Measurements from ENCODE around the gene SAXO1.
"Not testable (repeated sequence)": the region's sequence is repeated elsewhere in the genome, so short reads cannot be mapped to it uniquely, and the experiment has no call there.

Gene SAXO1, protein sequence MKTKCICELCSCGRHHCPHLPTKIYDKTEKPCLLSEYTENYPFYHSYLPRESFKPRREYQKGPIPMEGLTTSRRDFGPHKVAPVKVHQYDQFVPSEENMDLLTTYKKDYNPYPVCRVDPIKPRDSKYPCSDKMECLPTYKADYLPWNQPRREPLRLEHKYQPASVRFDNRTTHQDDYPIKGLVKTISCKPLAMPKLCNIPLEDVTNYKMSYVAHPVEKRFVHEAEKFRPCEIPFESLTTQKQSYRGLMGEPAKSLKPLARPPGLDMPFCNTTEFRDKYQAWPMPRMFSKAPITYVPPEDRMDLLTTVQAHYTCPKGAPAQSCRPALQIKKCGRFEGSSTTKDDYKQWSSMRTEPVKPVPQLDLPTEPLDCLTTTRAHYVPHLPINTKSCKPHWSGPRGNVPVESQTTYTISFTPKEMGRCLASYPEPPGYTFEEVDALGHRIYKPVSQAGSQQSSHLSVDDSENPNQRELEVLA

DNA sequence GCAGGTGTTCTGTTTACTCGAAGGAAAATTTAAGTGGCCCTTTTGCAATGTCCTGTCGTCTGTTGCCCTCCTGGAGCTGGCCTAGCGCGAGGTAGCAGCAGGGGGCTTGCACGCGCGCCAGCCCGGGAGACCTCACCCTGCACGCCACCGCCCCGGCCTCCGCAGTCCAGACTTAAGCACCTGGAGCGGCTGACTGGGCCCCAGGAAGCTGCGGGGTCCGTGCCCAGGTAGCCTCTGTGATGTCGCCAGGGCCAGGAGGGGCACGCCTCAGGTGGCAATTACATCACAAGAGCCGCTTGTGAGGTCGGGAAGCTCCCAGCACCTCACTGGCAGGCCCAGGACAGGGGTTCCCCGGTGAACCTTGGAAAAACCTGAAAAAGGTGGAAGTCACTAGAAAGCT is at the start of gene SAXO1:
Gene SAXO1, minus strand, starts transcription at position 195 of the 400 bp plus-strand sequence. CDS start 301 bp downstream, outside the sequence.
- no peak for DNase-seq

DNA sequence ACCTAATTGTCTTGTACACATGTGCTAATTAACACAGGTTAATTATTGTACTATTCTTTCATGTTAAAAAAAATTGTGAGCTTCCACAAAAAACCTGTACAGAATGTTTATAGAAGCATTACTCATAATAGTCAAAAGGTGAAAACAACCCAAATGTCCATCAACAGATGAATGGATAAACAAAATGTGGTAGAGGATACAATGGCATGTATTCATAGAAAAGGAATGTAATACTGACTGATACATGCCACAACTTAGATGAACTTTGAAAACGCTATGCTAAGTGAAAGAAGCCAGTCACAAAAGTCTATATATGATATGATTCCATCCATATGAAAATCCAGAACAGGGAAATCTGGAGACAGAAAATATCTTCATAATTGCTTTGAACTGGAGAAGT is 41.8 kb upstream of the SAXO1 start:
- no peak for DNase-seq

DNA sequence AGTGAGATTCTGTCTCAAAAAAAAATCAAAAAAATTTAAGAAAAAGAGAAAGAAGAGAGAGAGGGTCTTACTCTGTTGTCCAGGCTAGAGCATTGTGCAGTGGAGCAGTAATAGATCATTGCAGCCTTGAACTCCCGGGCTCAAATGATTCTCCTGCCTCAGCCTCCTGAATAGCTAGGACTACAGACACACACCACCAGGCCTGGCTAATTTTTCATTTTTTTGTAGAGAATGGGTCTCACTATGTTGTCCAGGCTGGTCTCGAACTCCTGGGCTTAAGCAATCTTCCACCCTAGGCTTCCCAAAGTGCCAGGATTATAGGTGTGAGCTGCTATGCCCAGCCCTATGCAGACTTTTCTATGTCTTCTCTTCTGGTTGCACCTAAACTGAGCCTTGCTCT is 41.2 kb upstream of the SAXO1 start:
- no peak for DNase-seq

DNA sequence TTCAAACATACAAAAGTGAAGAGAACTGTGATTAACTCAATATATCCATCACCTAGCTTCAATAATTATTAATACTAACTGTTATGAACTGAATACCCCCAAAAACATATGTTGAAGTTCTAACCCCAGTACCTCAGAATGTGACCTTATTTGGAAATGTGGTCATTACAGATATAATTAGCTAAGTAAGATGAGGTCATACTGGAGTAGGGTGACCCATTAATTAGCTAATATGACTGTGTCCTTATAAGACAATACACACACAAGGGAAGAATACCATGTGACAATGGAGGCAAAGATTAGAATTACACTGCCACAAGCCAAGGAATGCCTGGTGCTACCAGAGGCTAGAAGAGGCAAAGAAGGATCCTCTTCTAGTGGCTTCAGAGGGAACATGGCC is 24.0 kb upstream of the SAXO1 start:
- DNase-seq = no peak

DNA sequence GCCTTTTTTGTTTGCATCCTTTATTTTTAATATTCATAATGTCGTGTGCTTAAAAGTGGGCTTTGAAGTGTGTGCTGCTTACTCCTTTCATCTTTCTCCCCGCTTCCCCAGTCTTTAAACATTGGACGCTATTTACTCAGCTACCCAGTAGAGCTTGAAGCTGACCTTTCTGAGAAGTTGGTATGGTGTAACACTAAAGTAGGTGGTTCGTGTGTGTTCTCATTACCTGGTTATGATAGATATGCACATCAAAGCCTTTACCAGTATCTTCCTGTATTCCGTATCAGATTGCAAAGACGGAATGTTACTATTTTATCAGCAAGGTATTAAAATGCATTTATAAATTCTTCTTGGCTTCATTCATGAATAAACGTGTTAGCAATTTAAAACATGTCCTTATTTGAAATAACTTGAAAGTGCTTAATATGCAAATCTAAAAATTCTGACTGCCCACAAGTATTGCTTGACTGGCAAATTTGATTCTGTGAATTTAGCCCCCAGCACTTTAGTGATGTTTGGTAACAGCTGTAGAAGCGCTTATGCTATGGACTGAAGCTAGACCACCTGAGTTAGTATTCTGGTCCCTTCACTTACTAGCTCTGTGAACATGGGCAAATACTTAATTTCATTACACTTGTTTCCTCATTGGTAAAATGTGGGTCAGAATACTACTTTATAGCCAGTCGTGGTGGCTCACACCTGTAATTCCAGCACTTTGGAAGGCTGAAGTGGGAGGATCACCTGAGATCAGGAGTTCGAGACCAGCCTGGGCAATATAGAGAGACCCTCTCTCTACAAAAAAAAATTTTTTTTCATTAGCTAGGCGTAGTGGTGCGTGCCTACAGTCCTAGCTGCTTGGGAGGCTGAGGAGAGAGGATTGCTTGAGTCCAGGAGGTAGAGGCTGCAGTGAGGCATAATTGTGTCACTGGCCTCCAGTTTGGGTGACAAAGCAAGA is 17.9 kb upstream of the SAXO1 start:
- DNase-seq = peak; percentile 14

DNA sequence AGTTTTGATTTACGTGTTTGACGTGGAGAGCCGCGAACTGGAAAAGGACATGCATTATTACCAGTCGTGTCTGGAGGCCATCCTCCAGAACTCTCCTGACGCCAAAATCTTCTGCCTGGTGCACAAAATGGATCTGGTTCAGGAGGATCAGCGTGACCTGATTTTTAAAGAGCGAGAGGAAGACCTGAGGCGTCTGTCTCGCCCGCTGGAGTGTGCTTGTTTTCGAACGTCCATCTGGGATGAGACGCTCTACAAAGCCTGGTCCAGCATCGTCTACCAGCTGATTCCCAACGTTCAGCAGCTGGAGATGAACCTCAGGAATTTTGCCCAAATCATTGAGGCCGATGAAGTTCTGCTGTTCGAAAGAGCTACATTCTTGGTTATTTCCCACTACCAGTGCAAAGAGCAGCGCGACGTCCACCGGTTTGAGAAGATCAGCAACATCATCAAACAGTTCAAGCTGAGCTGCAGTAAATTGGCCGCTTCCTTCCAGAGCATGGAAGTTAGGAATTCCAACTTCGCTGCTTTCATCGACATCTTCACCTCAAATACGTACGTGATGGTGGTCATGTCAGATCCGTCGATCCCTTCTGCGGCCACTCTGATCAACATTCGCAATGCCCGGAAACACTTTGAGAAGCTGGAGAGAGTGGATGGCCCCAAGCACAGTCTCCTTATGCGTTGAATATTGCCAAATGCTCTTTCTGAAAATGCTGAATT is 17.1 kb upstream of the SAXO1 start:
- DNase-seq = peak; percentile 21

DNA sequence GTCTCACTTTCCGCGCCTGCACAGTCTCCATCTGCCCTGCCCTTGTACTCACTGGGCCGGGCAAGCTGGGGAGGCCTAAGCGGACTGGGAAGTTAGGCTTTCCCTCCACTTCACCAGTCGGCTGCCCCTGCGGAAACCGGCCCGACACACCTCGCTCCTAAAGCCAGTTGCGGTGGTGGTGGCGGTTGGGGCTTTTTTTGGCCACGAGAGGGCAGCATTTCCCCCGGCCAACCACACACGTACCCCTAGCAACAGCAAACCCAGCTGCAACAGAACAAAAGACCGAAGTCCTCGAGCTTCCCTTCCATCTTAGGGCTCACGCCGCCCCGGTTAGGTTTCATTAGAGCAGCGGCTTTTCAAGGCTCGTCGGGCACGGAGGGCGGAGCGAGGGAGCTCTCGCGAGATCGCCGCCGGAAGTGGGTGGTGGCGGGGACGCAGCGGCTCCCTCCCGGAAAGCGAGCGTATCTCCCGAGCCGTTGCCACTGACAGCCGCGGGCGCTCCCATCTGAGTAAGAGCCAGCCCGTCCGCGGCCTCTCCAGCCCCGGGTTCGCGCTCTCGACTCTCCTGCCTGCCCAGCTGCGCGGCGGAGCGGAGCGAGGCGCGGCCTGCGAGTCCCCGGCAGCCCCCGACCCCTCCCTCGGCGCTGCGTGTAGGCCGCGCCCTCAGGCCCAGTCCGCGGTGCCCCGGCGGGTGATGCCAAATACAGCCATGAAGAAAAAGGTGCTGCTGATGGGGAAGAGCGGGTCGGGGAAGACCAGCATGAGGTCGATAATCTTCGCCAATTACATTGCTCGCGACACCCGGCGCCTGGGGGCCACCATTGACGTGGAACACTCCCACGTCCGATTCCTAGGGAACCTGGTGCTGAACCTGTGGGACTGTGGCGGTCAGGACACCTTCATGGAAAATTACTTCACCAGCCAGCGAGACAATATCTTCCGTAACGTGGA is 16.2 kb upstream of the SAXO1 start, which contains the start of gene RRAGA:
Gene RRAGA, plus strand, starts transcription at position 462 of the 951 bp plus-strand sequence. Its CDS starts 233 bp downstream, at position 695.
- DNase-seq = peak; percentile 96

DNA sequence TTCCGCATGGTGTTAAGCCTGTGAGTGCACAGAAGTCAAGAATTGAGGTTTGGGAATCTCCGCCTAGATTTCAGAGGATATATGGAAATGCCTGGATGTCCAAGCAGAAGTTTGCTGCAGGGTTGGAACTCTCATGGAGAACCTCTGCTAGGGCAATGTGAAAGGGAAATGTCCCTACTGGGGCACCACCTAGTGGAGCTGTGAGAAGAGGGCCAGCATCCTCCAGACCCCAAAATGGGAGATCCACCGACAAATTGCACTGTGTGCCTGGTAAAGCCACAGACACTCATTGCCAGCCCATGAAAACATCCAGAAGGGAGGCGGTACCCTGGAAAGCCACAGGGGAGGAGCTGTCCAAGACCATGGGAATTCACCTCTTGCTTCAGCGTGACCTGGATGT is 3.6 kb upstream of the SAXO1 start:
- no peak for DNase-seq

DNA sequence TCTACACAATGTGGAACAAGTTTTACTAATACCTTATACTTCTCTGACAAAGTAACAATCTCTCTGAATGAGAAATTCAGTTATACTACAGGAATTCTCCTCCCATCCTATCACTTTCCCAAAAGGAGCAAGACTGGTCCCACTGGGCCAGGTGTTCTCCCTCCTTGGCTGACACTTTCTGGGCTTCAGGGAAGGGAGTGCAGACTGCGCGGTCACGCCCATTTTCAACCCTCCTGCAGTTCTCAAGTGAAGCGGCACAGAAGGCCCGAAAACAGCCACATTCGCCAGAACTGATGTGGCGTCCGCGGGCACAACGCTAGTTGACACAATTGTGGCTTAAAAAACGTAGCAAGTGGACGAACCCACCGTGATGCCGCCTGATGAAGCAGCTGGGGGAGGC is 603 bp downstream of the SAXO1 start:
- no peak for DNase-seq

DNA sequence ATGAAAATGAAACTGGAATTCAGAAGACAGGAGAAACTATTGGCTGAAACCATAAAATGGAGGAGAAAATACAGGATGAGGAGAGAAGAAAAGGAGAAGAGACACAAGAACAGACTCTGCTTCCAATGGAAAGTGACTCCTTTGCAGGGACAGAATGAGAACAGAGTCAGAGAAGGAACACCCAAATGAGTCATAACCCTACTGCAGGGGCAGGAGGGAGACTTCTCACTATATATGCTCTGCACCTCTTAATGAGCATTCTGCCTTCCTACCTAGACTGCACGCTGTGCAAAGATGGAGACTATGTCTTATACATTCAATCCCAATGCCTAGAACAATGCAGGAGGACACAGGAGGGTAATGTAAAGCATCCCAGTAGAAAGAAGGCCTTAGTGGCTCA is 2.1 kb downstream of the SAXO1 start:
- DNase-seq = peak; percentile 31

DNA sequence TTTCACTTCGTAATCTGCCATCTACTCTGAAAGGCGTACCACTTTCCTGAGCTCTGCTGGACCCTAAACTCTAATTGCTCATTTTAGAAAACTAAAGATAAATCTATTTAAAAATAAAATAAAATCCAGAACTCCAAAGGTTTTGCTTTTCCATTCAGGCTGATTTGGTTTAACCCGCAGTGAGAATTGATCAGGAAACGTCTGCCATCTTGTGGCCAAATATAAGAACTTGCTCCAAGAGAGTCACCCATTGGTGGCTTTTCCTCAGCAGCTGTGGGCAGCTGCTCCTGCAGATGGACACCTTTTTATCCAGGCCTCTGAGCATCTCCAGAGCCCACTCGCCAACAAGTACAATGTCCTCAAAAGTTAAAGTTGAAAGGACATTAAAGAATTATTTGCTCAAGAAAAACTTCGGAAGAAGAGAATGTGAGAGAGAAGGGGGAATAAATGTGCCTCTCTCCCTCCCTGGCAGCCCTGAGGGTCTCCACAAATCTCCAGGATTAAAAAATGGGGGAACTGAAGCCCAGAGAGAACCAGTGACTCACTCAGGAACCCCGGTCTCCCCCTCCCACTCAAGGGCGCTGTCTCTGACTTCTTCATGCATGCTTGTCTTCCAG is 4.1 kb downstream of the SAXO1 start:
- peak; percentile 61 for DNase-seq

DNA sequence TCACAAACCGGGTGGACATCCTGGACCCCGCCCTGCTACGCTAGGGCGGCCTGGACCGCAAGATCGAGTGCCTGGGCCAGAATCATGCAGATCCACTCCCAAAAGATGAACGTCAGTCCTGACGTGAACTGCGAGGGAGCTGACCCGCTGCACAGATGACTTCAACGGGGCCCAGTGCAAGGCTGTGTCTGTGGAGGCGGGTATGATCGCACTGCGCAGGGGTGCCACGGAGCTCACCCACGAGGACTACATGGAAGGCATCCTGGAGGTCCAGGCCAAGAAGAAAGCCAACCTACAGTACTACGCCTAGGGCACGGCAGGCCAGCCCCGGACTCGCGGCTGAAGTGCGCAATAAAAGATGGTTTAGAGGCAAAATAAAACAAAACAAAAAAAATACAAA is 5.2 kb downstream of the SAXO1 start:
- no peak for DNase-seq

DNA sequence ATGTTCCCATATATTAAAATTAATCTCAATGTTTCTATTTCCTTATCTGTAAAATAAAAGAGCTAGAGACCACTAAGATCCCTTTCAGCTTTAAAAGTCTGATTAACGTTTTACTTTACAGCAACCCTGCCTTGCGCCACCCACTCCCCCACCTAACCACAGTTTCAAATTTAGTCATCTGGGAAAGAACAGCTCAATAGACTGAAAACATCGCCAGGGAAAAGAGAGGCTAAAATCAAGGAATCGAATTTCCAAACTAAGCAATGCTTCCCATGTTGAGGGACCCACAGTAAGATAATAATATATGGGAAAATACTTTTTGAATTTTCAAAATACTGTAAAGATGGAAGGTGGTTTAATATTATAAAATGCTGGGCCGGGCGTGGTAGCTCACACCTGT is 6.6 kb downstream of the SAXO1 start:
- DNase-seq = peak; percentile 22

DNA sequence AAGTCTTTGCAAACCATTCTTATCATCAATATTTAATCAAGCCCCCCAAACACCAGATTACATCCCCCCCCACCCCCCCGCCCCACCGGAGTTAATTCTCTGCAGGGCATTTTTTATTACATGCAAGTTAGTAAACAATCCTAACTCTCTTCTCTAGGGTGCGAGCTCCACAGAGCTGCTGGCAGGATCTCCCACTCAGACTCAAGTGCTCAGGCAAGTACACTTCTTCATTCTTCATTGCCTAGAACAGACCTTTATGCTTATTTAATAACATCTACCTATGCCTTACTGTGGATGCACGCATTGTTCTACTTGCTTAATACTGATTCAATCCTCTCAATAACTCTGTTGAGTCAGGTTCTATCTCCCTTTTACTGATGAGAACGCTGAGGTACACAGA is 9.9 kb downstream of the SAXO1 start:
- DNase-seq = no peak

DNA sequence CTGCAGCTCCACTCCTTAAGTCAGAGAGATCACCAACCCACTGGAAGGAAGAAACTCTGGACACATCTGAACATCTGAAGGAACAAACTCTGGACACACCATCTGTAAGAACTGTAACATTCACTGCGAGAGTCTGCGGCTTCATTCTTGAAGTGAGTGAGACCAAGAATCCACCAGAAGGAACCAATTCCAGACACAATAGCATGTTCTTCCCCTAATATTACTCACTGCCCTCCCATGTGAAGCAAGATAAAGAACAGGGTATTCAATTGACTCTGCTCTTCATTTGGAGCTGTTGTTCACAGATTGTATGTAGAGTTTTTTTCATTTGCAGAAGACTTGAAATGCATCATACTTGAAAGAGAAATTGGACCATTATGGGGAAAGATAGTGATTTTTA is 10.8 kb downstream of the SAXO1 start:
- DNase-seq = peak; percentile 30

DNA sequence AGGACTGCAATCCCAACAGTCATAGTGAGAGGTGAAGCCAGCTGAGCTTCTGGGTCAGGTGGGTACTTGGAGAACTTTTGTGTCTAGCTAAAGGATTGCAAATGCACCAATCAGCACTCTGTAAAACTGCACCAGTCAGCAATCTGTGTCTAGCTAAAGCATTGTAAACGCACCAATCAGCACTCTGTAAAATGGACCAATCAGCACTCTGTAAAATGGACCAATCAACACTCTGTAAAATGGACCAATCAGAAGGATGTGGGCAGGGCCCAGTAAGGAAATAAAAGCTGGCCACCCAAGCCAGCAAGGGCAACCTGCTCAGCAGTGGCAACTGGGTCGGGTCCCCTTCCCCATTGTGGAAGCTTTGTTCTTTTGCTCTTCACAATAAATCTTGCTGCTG is 11.4 kb downstream of the SAXO1 start:
- DNase-seq = not testable (repeated sequence)

DNA sequence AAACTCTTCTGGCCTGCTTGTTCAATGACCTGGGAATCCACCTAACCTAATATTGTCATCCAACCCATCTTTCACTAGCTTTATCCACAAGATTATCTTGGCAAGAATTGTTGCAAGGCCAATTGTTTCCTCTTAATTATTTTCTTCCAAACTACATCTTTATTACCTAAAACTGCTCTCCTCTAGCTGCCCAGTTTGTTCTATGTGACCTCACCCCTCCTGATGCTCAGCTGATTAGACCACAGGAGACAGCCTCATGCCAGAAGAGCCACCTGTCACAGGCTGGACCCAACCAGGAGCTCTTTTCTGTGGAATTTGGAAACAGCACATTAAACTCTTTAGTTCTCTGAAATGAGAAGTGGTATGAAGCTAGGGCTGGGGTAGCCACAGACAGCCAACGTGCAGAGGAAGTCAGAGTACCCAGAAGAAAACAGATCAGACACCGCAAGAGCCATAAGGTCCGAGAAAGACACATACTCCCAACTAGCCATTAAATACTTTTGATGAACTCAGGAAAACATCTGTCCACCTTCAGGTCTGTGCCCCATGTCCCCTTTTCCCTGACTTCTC is 12.0 kb downstream of the SAXO1 start:
- DNase-seq = no peak

DNA sequence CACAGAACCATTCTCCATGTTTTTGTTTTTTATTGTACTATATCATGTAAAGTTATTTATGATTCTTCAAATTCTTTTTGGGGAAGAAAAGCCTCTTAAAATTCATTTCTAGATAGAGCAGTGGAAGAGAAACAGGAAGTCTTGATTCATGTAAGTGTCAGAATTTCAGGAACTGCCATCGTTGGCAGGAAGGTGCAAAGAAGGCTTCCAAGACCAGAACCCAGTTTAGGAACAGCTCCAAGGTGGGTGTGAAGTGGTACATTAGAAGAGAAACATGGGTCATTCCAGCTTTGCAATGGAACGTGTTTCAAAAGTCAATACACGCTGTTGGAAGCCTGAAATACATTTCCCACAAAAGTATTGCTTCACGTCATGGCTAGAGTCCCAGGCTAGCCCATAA is 14.8 kb downstream of the SAXO1 start:
- DNase-seq = no peak

DNA sequence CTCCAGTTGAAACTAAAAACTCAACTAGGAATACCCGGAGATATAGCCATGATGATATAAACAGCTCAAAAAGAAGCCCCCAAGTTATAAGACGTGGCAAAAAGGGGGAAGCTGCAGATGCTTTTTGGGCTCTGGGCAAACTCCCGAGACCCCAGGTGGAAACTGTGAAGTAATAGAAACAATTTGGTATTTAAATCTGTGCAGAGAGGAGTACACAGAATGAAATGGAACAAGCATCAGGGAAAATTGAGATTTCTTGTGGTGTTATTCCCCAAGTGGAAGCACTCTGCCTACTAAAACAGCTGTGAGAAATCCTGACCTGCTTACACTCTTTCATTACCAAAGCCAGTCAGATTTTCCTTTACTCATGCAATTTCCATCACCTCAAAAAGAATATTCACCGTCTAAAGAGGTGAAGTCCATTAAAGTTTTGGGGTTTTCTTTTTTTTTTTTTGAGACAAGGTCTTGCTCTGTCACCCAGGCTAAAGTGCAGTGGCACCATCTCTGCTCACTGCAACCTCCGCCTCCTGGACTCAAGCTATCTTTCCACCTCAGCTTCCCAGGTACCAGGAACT is 23.5 kb downstream of the SAXO1 start:
- DNase-seq = no peak

DNA sequence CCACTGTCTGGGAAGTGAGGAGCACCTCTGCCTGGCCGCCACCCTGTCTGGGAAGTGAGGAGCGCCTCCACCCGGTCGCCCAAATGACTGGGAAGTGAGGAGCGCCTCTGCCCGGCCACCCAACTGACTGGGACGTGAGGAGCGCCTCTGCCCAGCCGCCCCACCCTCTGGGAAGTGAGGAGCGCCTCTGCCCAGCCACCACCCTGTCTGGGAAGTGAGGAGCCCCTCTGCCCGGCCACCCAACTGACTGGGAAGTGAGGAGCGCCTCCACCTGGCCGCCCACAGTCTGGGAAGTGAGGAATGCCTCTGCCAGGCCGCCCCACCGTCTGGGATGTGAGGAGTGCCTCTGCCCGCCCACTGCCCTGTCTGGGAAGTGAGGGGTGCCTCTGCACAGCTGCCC is 32.9 kb downstream of the SAXO1 start:
- no peak for DNase-seq
